ENCODE data around the gene N4BP2L2.

The N4BP2L2 gene

DNA sequence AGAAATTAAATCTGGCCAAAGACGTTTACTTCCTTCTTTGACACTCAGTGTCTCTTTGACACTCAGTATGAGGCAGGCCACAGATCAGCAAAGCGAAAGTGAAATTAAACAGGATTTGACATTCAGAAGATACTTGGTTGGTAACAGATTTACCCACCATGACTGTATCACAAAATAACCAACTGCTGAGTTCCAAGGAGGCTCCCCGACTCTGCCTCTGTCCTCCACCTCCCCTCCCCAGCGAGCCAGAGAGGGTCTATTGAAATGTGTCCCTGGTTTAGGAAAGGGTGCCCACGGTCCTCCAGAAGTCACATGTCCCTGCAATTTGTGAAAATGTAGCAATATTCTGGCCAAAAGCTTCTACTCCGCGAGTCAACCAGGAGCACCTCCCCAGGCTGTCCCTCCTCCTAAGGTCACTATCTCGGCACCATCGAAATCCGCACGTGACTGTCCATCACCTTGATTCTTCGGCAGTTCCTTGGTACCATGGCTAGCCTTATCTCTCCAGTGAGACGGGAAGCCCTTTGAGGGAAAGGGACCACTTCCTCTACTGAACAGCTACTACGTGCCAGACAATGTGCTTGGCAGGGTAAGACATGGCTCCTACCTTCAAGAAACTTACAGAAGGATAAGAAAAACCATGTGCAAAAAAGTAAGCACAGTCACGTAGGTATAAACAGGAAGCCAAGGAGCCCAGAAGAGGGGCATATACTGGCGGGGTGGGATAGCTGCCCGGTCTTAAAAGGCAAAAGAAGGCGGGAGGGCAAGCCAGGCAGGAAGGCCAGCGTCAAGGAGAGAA is 112.2 kb downstream of the N4BP2L2 start:
- no peak for DNase-seq (ENCODE audit: low spot score)

DNA sequence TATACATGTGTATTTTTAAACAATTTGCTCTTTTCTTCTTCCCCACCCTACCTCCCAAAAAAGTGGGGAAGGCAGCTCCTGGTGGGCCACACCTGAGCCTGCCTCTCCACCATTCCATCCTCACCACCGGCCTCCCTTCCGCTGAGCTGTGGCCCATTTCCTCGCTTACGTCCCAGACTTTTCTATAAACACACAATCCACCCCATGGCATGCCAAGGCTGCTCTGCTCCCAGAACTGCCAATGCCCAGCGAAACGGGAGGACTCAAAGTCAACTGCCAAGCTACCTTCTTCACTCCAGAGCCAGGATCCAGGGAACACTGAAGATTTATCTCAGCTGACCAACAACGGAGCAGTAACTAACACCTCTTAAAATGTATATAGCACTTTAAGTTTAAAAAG is 113.4 kb downstream of the N4BP2L2 start:
- no peak for DNase-seq (ENCODE audit: low spot score)

DNA sequence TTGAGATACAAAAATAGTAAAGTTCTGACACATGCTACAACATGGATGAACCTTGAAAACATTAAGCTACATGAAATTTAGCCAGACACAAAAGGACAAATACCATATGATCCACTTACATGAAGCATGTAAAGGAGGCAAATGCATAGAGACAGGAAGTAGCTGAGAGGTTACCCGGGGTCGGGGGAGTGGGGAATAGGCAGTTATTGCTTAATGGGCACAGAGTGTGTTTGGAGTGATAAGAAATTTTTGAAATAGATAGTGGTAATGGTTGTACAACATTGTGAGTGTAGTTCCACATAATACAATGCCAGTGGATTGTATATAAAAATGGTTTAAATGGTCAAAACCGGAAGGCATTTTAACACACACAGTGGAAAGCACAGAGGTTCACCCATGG is 115.0 kb downstream of the N4BP2L2 start:
- no peak for DNase-seq (ENCODE audit: low spot score)

DNA sequence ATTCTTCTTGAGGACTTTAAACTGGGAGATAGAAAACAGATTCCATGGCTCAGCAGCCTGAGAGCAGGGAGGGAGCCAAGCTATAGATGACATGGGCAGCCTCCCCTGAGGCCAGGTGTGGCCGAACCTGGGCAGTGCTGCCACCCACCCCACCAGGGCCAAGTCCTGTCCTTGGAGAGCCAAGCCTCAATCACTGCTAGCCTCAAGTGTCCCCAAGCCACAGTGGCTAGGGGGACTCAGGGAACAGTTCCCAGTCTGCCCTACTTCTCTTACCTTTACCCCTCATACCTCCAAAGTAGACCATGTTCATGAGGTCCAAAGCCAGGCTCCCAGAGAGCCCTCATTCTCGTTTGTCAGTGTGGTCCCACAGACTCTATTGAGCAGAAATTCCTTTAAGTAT is 118.7 kb downstream of the N4BP2L2 start:
- DNase-seq (ENCODE audit: low spot score): no peak

DNA sequence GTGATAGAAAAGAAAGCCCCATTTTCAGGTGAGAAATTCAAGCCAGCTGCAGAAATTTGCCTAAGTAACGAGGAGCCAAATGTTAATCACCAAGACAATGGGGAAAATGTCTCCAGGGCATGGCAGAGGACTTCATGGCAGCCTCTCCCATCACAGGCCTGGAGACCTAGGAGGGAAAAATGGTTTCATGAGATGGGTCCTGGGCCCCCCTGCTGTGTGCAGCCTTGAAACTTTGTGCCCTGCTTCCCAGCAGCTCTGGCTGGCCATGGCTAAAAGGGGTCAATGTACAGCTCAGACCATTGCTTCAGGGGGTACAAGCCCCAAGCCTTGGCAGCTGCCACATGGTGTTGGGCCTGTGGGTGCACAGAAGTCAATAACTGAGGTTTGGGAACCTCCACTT is 120.6 kb downstream of the N4BP2L2 start:
- no peak for DNase-seq (ENCODE audit: low spot score)

DNA sequence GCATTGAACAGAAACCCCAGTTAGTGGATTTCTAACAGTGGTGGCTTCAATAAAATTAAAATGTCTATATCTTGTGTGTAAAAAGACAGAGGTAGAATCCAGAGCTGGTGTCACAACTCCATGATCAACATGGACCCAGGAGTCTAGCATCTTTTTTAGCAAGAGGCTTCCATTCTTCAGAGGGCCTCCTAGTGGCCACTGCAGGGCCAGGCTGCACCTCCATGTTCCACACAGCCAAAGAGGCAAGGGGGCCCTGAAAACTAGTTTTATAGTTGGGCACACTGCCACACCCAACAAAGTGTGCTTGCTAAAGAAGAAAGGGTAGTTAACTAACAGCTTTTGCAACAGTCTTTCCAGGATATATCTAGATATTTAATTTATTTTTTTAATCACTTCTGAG is 123.6 kb downstream of the N4BP2L2 start:
- no peak for DNase-seq (ENCODE audit: low spot score)

DNA sequence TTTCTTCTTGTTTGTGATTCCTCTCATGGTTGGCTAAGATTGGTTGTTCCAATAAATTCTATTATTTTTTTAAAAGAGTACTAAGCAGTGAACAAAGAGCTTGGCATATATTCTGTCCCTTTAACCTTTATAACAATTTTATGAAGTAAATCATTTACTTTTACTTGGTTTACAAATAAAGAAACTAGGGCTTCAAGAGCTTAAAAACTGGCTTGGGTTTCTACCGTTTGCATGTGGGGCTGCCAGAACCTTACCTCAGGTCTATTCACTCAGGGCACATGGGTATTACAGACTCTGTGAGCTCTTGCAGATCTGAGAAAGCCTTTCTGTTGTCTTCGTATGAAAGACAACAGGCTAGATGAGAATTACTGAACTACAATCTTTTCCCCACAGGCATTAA is 124.0 kb downstream of the N4BP2L2 start:
- DNase-seq (ENCODE audit: low spot score): no peak

DNA sequence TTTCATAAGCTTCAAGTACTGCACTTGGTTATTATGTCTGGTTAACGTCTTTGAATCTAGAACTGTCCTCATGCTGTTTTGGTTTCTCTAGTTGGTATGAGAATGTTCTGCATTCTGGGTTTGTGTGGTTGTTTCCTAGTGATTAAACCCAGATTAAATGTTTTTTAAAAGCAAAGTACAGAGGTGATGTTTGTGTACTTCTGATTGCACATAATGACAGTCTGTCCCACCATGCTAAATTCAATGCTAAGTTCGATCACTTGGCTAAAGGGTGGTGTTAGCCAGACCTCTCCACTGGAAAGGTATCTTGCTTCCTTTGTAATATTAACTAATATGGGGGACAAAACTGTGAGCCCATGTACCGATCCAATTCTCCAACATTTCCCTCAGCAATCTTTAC is 125.3 kb downstream of the N4BP2L2 start:
- no peak for DNase-seq (ENCODE audit: low spot score)

DNA sequence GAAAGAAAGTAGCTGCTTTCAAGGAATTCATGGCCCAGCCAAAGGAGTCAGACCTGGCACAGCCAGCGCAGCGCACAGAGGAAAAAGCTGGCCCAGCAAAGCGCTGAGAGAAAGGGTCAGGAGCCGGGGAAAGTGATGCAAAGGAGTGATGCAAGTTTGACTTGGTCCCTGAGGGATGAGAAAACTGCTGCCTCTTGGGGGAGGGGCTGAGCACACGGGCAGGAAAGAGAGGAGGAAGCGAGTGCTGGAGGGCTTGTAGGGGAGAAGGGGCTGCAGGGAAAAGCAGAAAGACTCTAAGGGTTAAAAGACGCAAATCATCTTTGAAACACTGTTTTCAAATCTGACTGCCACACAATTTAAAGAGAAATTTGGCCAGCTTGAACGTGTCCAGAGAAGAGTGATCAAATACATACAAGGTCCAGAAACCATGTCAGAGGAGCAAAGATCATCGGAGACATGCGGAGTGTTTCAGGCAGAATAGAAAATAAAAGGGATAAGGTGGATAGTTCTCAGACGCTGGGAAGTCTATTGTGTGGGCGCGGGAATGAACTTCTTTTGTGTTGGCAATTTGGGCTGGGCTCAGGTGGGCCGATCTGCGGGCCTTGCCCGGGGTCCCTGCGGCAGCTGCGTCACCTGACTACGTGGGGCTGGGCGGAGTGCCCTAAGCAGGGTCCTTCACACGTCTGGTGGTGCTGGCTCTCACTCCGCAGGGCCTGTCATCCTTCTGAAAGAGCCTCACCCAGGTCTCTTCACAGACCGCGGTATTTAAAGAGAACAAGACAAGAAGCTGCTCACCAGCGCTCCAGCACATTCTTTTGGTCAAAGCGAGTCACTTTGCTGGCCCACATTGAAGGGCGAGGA is 128.8 kb downstream of the N4BP2L2 start:
- DNase-seq (ENCODE audit: low spot score): peak; percentile 56

DNA sequence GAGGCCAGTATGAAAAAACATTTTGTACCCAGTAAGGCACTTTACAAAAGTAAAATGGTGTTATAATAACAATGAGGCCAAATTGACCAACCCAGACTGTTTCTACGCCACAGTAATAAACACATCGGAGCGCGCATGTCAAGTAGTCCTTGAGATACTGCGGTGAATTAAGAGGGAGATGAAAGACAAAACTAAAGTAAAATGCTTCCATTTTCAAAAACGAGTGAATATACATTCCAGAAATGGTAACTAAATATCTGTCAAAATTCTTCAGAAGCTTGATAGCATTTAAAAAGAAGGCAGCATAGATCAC is 129.6 kb downstream of the N4BP2L2 start:
- DNase-seq (ENCODE audit: low spot score): no peak

DNA sequence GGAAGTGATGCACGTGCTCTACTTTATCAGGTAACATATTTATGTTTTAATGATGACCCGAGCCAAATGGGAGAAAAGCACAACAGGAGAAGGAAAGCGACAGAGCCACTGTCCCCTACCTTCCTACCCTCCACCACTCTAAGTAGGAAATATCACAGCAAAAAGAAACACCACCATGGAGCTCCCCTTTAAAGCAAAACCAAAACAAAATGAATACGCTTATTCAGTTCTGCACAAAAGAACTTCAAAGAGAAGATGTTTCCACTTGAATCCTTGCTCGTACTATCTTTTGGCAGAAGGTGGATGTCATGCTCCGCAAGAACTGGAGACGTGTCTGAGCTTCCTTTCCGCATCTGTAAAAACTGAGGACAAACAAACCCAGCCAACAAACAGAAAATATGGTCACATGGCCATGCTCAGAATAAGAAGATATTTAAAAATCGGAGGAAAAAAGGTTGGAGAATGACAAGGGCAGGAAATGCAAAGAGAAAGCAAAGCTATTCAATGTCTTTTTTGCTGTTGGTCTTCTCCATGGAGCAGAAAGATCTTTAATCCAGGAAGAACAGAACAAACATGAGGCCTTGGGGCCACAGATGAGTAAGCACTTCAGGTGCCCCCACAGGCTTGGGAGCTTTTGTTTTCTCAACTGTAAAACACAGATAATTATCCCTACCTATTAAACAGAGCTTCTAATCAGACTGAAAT is 130.1 kb downstream of the N4BP2L2 start:
- no peak for DNase-seq (ENCODE audit: low spot score)

DNA sequence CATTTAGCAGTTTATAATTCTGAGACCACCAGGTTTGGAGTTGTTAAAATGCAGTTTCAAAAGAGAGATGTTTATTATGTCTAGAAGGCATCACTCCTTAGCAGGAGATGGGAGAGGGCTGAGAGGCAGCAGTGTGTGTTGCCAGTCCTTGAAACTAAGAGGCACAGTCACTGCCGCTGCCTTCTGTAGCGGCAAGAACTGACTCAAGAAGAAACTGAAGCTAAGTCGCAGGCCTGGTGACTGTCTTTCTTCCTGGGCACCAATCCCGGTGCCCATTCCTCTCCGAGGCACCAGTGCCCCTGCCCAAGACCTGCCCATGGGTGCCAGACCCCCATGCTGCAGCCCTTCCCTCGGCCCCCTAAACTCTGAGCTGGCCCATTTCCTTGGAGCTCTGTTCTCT is 130.7 kb downstream of the N4BP2L2 start:
- DNase-seq (ENCODE audit: low spot score): no peak

DNA sequence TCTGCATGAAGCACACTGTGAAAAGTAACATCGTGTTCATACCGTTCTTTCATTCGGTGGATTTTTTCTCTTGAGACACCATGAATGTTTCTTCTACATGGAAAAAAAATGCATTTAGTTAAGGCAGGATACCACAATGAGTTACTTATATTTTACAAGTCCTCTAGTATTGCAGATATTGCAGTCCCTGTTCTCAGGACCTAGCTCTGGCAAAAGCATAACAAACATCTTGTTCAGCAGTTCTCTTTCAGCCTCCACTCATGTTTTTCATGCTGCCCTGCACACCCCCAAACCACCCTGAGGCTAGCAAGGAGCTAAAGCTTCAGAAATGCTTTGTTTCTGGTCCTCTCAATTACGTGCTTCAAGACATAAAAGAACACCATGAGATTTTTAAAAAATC is 135.5 kb downstream of the N4BP2L2 start:
- DNase-seq (ENCODE audit: low spot score): no peak

DNA sequence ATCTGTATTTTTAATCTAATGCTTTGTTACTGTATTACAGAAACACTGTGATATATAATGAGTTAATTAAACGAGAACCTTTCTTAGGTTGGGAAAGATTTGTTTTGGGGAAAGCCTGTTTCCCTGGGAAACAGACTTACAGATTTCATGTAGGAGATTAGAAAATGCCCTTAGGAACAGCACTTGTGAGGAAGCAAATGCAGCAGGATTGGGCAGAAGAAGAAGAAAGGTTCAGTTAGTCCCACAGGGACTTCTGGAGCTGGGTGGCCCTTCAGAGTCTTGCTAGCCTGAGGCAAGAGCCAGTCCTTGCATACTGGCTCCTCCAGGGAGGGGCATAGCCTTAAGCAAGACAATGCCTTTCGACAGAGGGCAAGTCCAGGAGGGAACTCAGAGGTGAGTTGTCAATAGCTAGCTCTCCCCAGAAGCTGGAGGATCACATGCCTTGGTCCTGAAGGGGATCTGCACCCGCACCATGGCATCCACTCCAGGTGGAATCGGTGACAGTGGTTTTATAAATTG is 147.4 kb downstream of the N4BP2L2 start:
- no peak for DNase-seq (ENCODE audit: low spot score)

DNA sequence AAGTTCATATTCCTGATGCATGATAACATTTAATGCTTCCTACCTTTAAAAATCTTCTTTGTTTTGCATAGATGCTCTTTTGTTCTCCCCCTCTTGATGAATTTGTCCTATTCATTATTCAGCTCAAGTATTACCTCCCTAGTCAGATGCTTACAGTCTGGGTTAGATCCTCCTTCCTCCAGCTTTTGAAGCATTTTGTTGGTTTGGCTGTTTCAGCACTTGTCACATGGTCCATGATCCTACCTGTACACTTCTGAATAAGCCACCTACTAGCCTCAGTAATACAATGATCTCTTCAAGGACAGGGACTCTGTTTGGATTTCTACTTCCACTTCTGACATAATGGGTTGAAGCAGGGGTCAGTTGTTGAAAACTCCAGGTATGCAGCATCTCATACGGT is 148.1 kb downstream of the N4BP2L2 start:
- no peak for DNase-seq (ENCODE audit: low spot score)

DNA sequence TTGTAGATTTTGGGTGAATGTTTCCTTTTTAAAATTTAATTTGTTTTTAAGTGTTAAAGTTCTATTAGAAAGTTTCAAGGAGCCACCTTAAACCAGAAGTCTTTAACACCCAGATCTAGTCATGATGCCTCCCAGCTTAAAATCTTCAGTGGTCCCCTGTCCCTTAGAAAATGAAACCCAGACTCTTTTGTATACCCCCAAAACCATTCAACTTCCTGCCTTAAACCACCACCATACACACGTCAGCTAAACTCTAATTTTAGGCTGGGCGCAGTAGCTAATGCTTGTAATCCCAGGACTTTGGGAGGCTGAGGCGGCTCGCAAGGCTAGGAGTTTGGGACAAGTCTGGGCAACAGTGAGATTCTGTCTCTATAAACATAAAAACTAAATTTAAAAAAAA is 148.5 kb downstream of the N4BP2L2 start:
- no peak for DNase-seq (ENCODE audit: low spot score)

DNA sequence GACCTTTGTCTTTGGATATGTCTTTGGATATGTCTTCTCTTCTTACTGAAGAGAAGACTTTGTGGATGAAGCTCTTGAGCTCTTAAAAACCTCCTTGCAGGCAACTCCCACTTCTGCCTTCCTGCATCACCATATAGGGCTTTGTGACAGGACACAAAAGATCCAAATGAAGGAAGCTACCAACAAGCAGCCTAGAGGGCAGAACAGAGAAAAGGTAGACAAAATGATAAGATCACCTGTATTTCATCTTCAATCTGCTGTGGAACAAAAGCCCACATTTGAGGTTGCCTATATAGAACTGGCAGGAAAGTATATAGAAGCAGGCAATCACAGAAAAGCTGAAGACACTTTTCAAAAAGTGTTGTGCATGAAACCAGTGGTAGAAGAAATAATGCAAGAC is 153.2 kb downstream of the N4BP2L2 start:
- DNase-seq (ENCODE audit: low spot score): no peak

DNA sequence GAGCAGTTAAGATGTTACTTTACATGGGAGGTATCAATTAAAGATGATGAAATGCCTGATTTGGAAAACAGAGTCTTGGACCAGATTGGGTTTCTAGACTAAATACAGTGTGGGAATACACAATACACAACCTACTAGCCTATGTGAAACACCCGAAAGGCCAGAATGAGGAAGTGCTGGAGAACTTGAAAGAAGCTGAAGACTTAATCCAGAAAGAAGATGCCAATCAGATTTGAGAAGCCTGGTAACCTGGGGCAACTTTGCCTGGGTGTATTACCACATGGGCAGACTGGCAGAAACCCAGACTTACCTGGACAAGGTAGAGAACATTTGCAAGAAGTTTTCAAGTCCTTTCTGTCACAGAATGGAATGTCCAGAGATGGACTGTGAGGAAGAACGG is 153.9 kb downstream of the N4BP2L2 start:
- no peak for DNase-seq (ENCODE audit: low spot score)

DNA sequence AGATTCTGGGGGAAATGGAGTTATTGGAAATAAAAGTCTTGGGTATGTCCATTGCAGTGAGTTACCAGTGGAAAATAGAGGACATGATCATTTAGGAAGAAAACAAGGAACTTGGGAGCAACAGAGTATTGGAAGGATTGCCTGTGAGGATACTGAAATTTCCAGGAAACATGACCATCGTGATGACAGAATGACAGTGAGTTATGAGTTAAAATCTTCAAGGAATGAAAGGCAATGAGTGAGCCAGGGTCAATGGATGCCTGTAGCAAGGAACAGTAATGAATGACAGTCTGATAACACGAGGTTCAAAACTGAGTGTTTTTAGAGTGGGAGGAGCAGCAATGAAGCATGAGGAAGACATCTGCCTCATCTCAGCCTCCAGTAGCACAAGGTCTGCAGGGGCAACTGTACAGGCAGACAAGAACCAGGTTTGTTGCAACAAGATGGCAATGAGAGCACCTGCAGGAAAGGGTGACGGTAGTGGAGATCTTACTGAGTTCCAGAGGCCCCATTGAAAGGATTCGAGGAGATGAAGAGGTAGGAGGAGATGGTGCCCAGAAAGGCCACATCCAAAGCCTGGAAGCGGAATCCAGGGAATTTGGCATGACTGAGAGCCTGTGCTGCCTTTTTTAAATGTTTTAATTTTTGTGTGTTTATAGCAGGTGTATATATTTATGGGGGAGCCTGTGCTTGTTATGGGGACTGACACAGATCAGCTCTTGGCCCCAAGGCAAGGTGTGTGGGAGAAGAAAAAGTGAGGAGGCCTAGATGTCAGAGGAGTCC is 154.6 kb downstream of the N4BP2L2 start:
- DNase-seq (ENCODE audit: low spot score): no peak
